Ovary (tissue), 3 donors: Measurements from ENCODE around the gene CCT3.

Experiments
- CTCF ChIP-seq, 3 donors: fragments of 450-650 bp in 2 of 3; fragments of 200-600 bp in 1 of 3; IDR thresholded peaks; one replicate each; pipeline versions ENCODE4 v1.5.1 to v1.8.0; 2016 to 2022; ENCODE audit warnings: antibody characterized with exemption in 3 of 3, mild to moderate bottlenecking in 1 of 3
- EP300 ChIP-seq: sonication (generic); formaldehyde crosslinking; IDR thresholded peaks from one replicate; pipeline ENCODE4 v1.6.1; 2017; ENCODE audit warnings: antibody characterized with exemption
- POLR2A ChIP-seq: fragments of 450-650 bp; IDR thresholded peaks from one replicate; pipeline ENCODE4 v1.6.1; 2017; ENCODE audit warnings: antibody characterized with exemption, mild to moderate bottlenecking, moderate library complexity
- donor health status: DM: no; HTN: no; CAD: no.

- no peak for TF ChIP-seq EP300
- TF ChIP-seq CTCF (IDR thresholded peaks at IDR 0.05), result no peak
- no peak for TF ChIP-seq POLR2A
Measured at GRCh38 chr1:156268336-156268735, 69.8 kb downstream of the CCT3 start.
